Fibroblast of pulmonary artery (primary cell): Measurements from ENCODE around the gene SLC8A1.

ENCODE experiments used
- DNase-seq: peaks from one replicate; pipeline ENCODE4 v3.0.0-alpha.2; 2010; ENCODE audit warnings: low read depth
- H3K4me3 ChIP-seq: replicated peaks from 2 replicates; pipeline ENCODE4 v1.5.1; 2011; ENCODE audit warnings: low read depth, mild to moderate bottlenecking, control low read depth, low read length, moderate library complexity
- CTCF ChIP-seq: IDR thresholded peaks from 2 replicates; pipeline ENCODE4 v1.5.1; 2011; ENCODE audit warnings: mild to moderate bottlenecking, control low read depth, low read length, inconsistent platforms; ENCODE audit errors: missing control alignments

The SLC8A1 gene

GRCh38 chr2:40299173-40299572, 152.7 kb downstream of the SLC8A1 start:
- no peak overlapping the region for H3K4me3 ChIP-seq
- TF ChIP-seq CTCF = no peak
- DNase-seq = no peak

- DNase-seq = no peak
- no peak for TF ChIP-seq CTCF
- no peak overlapping the region for H3K4me3 ChIP-seq
Observed at GRCh38 chr2:40298026-40298425, 153.9 kb downstream of the SLC8A1 start.

- H3K4me3 ChIP-seq = no peak overlapping the region
- no peak for TF ChIP-seq CTCF
- DNase-seq = no peak
Observed at GRCh38 chr2:40292291-40292690, 159.6 kb downstream of the SLC8A1 start.

- TF ChIP-seq CTCF = no peak
- no peak for DNase-seq
- H3K4me3 ChIP-seq = no peak overlapping the region
Observed at GRCh38 chr2:40289771-40290404, 162.0 kb downstream of the SLC8A1 start.

GRCh38 chr2:40287773-40288172, 164.1 kb downstream of the SLC8A1 start:
- no peak for TF ChIP-seq CTCF
- DNase-seq = no peak
- no peak overlapping the region for H3K4me3 ChIP-seq

- peak; percentile 31 for DNase-seq
- no peak overlapping the region for H3K4me3 ChIP-seq
- no peak for TF ChIP-seq CTCF
Observed at GRCh38 chr2:40287195-40287594, 164.7 kb downstream of the SLC8A1 start.

- no peak for TF ChIP-seq CTCF
- DNase-seq = no peak
- no peak overlapping the region for H3K4me3 ChIP-seq
Observed at GRCh38 chr2:40286721-40287120, 165.2 kb downstream of the SLC8A1 start.
